ENCODE measurements around the gene ANKRD63. TPM values are rescaled to one million over a fixed set of nuclear protein-coding genes. Genes with fewer than 3 reads are reported as not detected.

ANKRD63 gene
- total and polyA plus RNA-seq, 9 of the 15 experiments (the other 6 are each of a cell fraction or from before 2014, with no cell fraction given): 1.3 to 2.0 (median 1.8) TPM; not detected in 6

- TF ChIP-seq SMAD4 (CRISPR knock-in tag; conservative IDR thresholded peaks at IDR 0.05): no peak
These were observed 20.7 kb upstream of the ANKRD63 start (continued) for GRCh38 chr15:40303576-40303975.

- BruUV-seq (replicated peaks): no TSS peak
- ChIA-PET CTCF (ENCODE audit: low intra/inter-chr PET ratio) (no interaction called here), POLR2A (interaction anchor here (0.8 to 1.2 kb wide), 2 partner anchors 9 to 38 kb away, joined by 3 to 4 read pairs; no protein-coding TSS in a partner anchor)
- H3K4me3 ChIP-seq: no peak overlapping the region
- ATAC-seq (no peak), FAIRE-seq (no peak), DNase-seq (ENCODE audit: extremely low read depth in 1 of 4, low spot score in 3 of 4) (no peak)
- H3K36me3 ChIP-seq (ENCODE audit: control insufficient read depth, insufficient read depth, low read length): no peaks in the 10 kb centered on the region
- intact Hi-C loops (cut with micrococcal nuclease): no loop called here
- H3K9ac ChIP-seq (ENCODE audit: insufficient read depth in 1 of 2, low read depth in 2 of 2, low read length in 2 of 2): no peak overlapping the region; a peak in 1 of 4 replicates
- in situ Hi-C loops (cut with MboI): no loop called here
- H3K9me1 ChIP-seq (ENCODE audit: control insufficient read depth, insufficient read depth, low read length): no peaks in the 10 kb centered on the region
- no peak overlapping the region for H3K4me2 ChIP-seq (ENCODE audit: insufficient read depth, low read length)
- H2AFZ ChIP-seq (ENCODE audit: low read depth, low read length): no peak overlapping the region
- H3K9me3 ChIP-seq (replicated peaks; ENCODE audit: control insufficient read depth, insufficient read depth, low read depth, low read length): no peaks in the 10 kb centered on the region
- H3K27ac ChIP-seq (ENCODE audit: extremely low read depth, low read depth, low read length): no peak overlapping the region
- peaks cover 23 to 37% of the 10 kb centered on the region in 2 experiments for H3K4me1 ChIP-seq (replicated peaks in 1 of 2; ENCODE audit: control insufficient read depth in 2 of 2, insufficient read depth in 2 of 2, low read length in 2 of 2)
- no peaks in the 10 kb centered on the region for H3K79me2 ChIP-seq (ENCODE audit: control insufficient read depth, insufficient read depth, low read length)
- H3K27me3 ChIP-seq (ENCODE audit: control insufficient read depth in 2 of 2, insufficient read depth in 2 of 2, low read length in 2 of 2): no peaks in the 10 kb centered on the region
- no peaks in the 10 kb centered on the region for H4K20me1 ChIP-seq (replicated peaks; ENCODE audit: control insufficient read depth, insufficient read depth, low read length)
- WGBS (ENCODE audit: insufficient coverage, low coverage, missing lambda C conversion rate): 78% methylated on average over 6 of the region's 11 CpGs
- TF ChIP-seq FOXA1 (IDR thresholded peaks at IDR 0.05; ENCODE audit: borderline replicate concordance): no peak
- no peak for TF ChIP-seq ZNF511 (CRISPR knock-in tag; IDR thresholded peaks at IDR 0.05)
- TF ChIP-seq RHOXF2B (CRISPR knock-in tag; conservative IDR thresholded peaks at IDR 0.05): no peak
- no peak for TF ChIP-seq RREB1 (CRISPR knock-in tag; IDR thresholded peaks at IDR 0.05)
- no peak for TF ChIP-seq TCFL5 (CRISPR knock-in tag; conservative IDR thresholded peaks at IDR 0.05)
- no peak for TF ChIP-seq RAD21 (CRISPR knock-in tag; conservative IDR thresholded peaks at IDR 0.05 in 1 of 2, IDR thresholded peaks at IDR 0.05 in 1 of 2)
- TF ChIP-seq SMARCB1 (IDR thresholded peaks at IDR 0.05; ENCODE audit: insufficient read length, low read depth): no peak
- no peak for TF ChIP-seq ZNF263 (CRISPR knock-in tag; IDR thresholded peaks at IDR 0.05; ENCODE audit: borderline replicate concordance)
- TF ChIP-seq NFATC3 (IDR thresholded peaks at IDR 0.05): no peak
- TF ChIP-seq TCF7 (IDR thresholded peaks at IDR 0.05; ENCODE audit: borderline replicate concordance): no peak
- no peak for TF ChIP-seq FOXJ3 (CRISPR knock-in tag; IDR thresholded peaks at IDR 0.05)
- TF ChIP-seq ZBTB17 (CRISPR knock-in tag; IDR thresholded peaks at IDR 0.05): no peak
- TF ChIP-seq SRSF3 (IDR thresholded peaks at IDR 0.05; ENCODE audit: insufficient read depth, low read length): no peak
These were observed 20.1 kb upstream of the ANKRD63 start for GRCh38 chr15:40302981-40303380.

Data from K562 (cell line).